Measurements from ENCODE around the gene LYRM2. TPM values are rescaled to one million over a fixed set of nuclear protein-coding genes. Genes with fewer than 3 reads are reported as not detected.
A peak's percentile ranks its signal among the peaks of the same experiment; 100 is the strongest.

The LYRM2 gene
- total and polyA plus RNA-seq, 5 donors from 2014 or later, result 21.8 to 81.4 (median 65.5) TPM

GRCh38 chr6:89604653-89605052, 33.9 kb downstream of the LYRM2 start:
- Histone ChIP-seq H3K4me1 (ENCODE audit: control insufficient read depth, insufficient read depth, low read length, poor library complexity, severe bottlenecking) (no peaks in the 10 kb centered on the region), H3K4me3 (ENCODE audit: low read depth, low read length) (no peak overlapping the region), H3K36me3 (ENCODE audit: control insufficient read depth, insufficient read depth, low read length) (no peaks in the 10 kb centered on the region), H3K27me3 (ENCODE audit: control insufficient read depth, insufficient read depth, low read length) (no peaks in the 10 kb centered on the region), H3K9me3 (ENCODE audit: control insufficient read depth in 2 of 2, low read length in 2 of 2) (no peaks in the 10 kb centered on the region), H3K27ac (ENCODE audit: insufficient read depth, low read length, poor library complexity, severe bottlenecking) (no peak overlapping the region)
- DNase-seq, result no peak
- Mint-ChIP-seq H3K36me3 (no peaks in the 10 kb centered on the region), H3K27ac (no peak overlapping the region), H3K27me3 (no peaks in the 10 kb centered on the region), H3K4me3 (no peak overlapping the region), H3K9me3 (no peaks in the 10 kb centered on the region), H3K4me1 (no peaks in the 10 kb centered on the region)
- no peak for ATAC-seq (ENCODE audit: low read depth in 2 of 2)

DNA sequence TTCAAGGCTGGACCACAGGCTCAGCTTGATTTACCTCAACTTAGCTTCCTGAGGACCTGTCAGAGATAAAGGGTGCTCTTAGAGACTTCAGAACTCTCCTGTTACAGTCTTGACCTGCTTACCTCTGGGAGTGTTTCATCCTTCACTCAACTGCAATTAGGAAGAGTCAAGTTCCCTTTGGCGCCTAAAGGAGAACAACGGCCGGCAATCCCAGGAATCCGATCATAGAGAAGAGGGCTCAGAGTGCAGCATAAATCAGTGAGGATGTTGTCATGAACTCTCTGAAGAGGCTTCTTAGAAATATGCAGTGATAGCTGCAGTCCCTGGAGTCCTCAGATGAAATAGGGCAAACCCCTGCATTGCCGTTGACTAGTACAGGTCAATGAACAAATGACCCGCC, 36.4 kb downstream of the LYRM2 start:
- Histone ChIP-seq H3K36me3 (ENCODE audit: control insufficient read depth, insufficient read depth, low read length) (no peaks in the 10 kb centered on the region), H3K27me3 (ENCODE audit: control insufficient read depth, insufficient read depth, low read length) (no peaks in the 10 kb centered on the region), H3K27ac (ENCODE audit: insufficient read depth, low read length, poor library complexity, severe bottlenecking) (no peak overlapping the region), H3K4me3 (ENCODE audit: low read depth, low read length) (no peak overlapping the region), H3K9me3 (ENCODE audit: control insufficient read depth in 2 of 2, low read length in 2 of 2) (no peaks in the 10 kb centered on the region), H3K4me1 (ENCODE audit: control insufficient read depth, insufficient read depth, low read length, poor library complexity, severe bottlenecking) (no peaks in the 10 kb centered on the region)
- peaks cover 3% of the 10 kb centered on the region for H3K36me3 Mint-ChIP-seq
- no peak for ATAC-seq (ENCODE audit: low read depth in 2 of 2)
- no peak overlapping the region for H3K4me3 Mint-ChIP-seq
- no peak for DNase-seq
- no peak overlapping the region for H3K27ac Mint-ChIP-seq
- H3K4me1 Mint-ChIP-seq, result peaks cover 0 to 6% (median 2%) of the 10 kb centered on the region in 4 donors
- H3K27me3 Mint-ChIP-seq, result no peaks in the 10 kb centered on the region
- peaks cover 0 to 4% (median 0%) of the 10 kb centered on the region in 7 donors for H3K9me3 Mint-ChIP-seq

GRCh38 chr6:89599727-89600126, 38.8 kb downstream of the LYRM2 start:
- DNase-seq (no peak), ATAC-seq (ENCODE audit: low read depth in 2 of 2) (no peak)
- peaks cover 0 to 8% (median 0%) of the 10 kb centered on the region in 7 donors for H3K9me3 Mint-ChIP-seq

GRCh38 chr6:89597988-89598387, 40.6 kb downstream of the LYRM2 start:
- Histone ChIP-seq H3K36me3 (ENCODE audit: control insufficient read depth, insufficient read depth, low read length) (no peaks in the 10 kb centered on the region), H3K4me3 (ENCODE audit: low read depth, low read length) (no peak overlapping the region), H3K4me1 (ENCODE audit: control insufficient read depth, insufficient read depth, low read length, poor library complexity, severe bottlenecking) (peaks cover 8% of the 10 kb centered on the region), H3K27me3 (ENCODE audit: control insufficient read depth, insufficient read depth, low read length) (no peaks in the 10 kb centered on the region), H3K27ac (ENCODE audit: insufficient read depth, low read length, poor library complexity, severe bottlenecking) (no peak overlapping the region), H3K9me3 (ENCODE audit: control insufficient read depth in 2 of 2, low read length in 2 of 2) (no peaks in the 10 kb centered on the region)
- H3K4me3 Mint-ChIP-seq, result no peak overlapping the region
- DNase-seq, result peak in 1 of 3 donors; percentile 39
- ATAC-seq (ENCODE audit: low read depth in 2 of 2), result no peak
- no peaks in the 10 kb centered on the region for H3K27me3 Mint-ChIP-seq
- peaks cover 8 to 23% (median 18%) of the 10 kb centered on the region in 4 donors for H3K4me1 Mint-ChIP-seq
- H3K27ac Mint-ChIP-seq, result no peak overlapping the region
- H3K36me3 Mint-ChIP-seq, result peaks cover 3% of the 10 kb centered on the region
- H3K9me3 Mint-ChIP-seq, result peaks cover 0 to 8% (median 0%) of the 10 kb centered on the region in 7 donors

More at GRCh38 chr6:89599727-89600126, 38.8 kb downstream of the LYRM2 start:
- Mint-ChIP-seq H3K27ac (peak overlapping the region in 1 of 3 donors; percentile 41), H3K4me3 (no peak overlapping the region), H3K36me3 (peaks cover 3% of the 10 kb centered on the region), H3K27me3 (no peaks in the 10 kb centered on the region), H3K4me1 (peaks cover 8 to 23% (median 18%) of the 10 kb centered on the region in 4 donors)
- no peaks in the 10 kb centered on the region for H3K9me3 ChIP-seq (ENCODE audit: control insufficient read depth in 2 of 2, low read length in 2 of 2)
- H3K36me3 ChIP-seq (ENCODE audit: control insufficient read depth, insufficient read depth, low read length), result no peaks in the 10 kb centered on the region
- no peak overlapping the region for H3K27ac ChIP-seq (ENCODE audit: insufficient read depth, low read length, poor library complexity, severe bottlenecking)
- no peak overlapping the region for H3K4me3 ChIP-seq (ENCODE audit: low read depth, low read length)
- peaks cover 8% of the 10 kb centered on the region for H3K4me1 ChIP-seq (ENCODE audit: control insufficient read depth, insufficient read depth, low read length, poor library complexity, severe bottlenecking)
- no peaks in the 10 kb centered on the region for H3K27me3 ChIP-seq (ENCODE audit: control insufficient read depth, insufficient read depth, low read length)

DNA sequence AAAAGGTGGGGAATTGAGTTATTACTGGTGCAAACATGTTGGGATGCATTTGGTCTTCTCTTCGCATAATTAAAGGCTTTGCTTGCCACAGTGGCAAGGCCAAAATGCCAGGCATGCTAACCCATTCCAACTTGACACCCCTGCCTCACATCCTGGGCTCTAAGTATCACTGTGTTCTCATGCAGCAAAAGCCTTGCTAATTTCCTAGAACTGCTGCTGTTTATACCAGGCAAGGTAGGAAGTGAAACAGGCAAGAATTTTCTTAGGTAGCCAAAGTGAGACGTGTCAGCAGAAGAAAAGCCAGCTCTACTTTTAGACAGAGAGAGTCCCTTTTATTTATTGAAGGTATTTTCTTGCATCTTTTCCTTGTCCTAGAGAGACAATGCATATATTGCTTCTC, 41.2 kb downstream of the LYRM2 start:
- no peaks in the 10 kb centered on the region for H3K36me3 ChIP-seq (ENCODE audit: control insufficient read depth, insufficient read depth, low read length)
- H3K27ac Mint-ChIP-seq, result no peak overlapping the region
- no peaks in the 10 kb centered on the region for H3K27me3 ChIP-seq (ENCODE audit: control insufficient read depth, insufficient read depth, low read length)
- peaks cover 3% of the 10 kb centered on the region for H3K36me3 Mint-ChIP-seq
- no peaks in the 10 kb centered on the region for H3K27me3 Mint-ChIP-seq
- no peaks in the 10 kb centered on the region for H3K9me3 ChIP-seq (ENCODE audit: control insufficient read depth in 2 of 2, low read length in 2 of 2)
- no peak overlapping the region for H3K4me3 Mint-ChIP-seq
- DNase-seq, result peak in 1 of 3 donors; percentile 77
- no peak for ATAC-seq (ENCODE audit: low read depth in 2 of 2)
- no peak overlapping the region for H3K27ac ChIP-seq (ENCODE audit: insufficient read depth, low read length, poor library complexity, severe bottlenecking)
- H3K4me3 ChIP-seq (ENCODE audit: low read depth, low read length), result no peak overlapping the region
- H3K4me1 ChIP-seq (ENCODE audit: control insufficient read depth, insufficient read depth, low read length, poor library complexity, severe bottlenecking), result peaks cover 8% of the 10 kb centered on the region
- H3K9me3 Mint-ChIP-seq, result peaks cover 0 to 8% (median 0%) of the 10 kb centered on the region in 7 donors
- H3K4me1 Mint-ChIP-seq, result peaks cover 8 to 23% (median 18%) of the 10 kb centered on the region in 4 donors

DNA sequence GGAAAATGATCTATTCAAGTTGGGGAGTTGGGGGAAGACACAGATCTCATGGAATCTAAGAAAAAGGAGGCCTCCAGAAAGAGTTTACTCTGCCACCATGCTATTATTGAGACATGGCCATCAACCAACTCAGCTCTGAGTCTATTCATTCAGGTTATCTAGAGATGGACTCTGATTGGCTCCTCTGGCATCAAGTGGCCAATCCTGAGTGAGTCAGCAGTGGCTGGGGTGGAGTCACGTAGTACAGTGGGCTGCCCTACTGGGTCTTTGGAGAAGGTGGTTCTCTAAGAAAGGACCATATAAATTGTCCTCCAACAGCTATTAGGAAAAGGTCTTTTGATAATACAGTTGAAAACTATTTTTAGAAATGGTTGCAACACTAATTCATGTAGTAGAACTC, 42.1 kb downstream of the LYRM2 start:
- Mint-ChIP-seq H3K27me3 (peaks cover 5% of the 10 kb centered on the region), H3K4me3 (no peak overlapping the region), H3K36me3 (peaks cover 3% of the 10 kb centered on the region), H3K4me1 (peaks cover 8 to 23% (median 18%) of the 10 kb centered on the region in 4 donors), H3K9me3 (peaks cover 0 to 8% (median 0%) of the 10 kb centered on the region in 7 donors), H3K27ac (peak overlapping the region in 2 of 3 donors; percentile 52 to 71)
- ATAC-seq (ENCODE audit: low read depth in 2 of 2), result no peak
- Histone ChIP-seq H3K27ac (ENCODE audit: insufficient read depth, low read length, poor library complexity, severe bottlenecking) (no peak overlapping the region), H3K4me1 (ENCODE audit: control insufficient read depth, insufficient read depth, low read length, poor library complexity, severe bottlenecking) (peaks cover 8% of the 10 kb centered on the region), H3K4me3 (ENCODE audit: low read depth, low read length) (no peak overlapping the region), H3K27me3 (ENCODE audit: control insufficient read depth, insufficient read depth, low read length) (no peaks in the 10 kb centered on the region), H3K36me3 (ENCODE audit: control insufficient read depth, insufficient read depth, low read length) (no peaks in the 10 kb centered on the region), H3K9me3 (ENCODE audit: control insufficient read depth in 2 of 2, low read length in 2 of 2) (no peaks in the 10 kb centered on the region)
- DNase-seq, result peak in 1 of 3 donors; percentile 11

DNA sequence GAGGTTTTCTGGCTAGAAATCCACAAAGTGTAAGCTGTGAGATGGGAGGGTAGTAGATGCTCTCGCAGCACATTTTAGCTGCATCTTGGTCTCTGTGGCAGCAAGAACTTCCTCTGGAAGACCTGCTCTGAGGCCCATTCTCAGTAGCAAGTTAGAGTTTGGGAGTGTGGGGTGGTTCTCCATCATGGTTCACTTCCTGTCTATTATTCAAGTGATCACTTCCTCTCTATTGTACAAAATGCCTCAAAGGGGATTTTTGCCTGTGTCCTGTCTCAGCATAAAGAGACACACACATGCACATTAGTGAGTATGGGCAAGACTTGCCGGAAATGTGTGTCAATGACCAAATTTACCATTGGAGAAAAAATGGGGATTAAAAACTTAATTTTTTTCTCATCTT, 42.5 kb downstream of the LYRM2 start:
- no peaks in the 10 kb centered on the region for H3K9me3 ChIP-seq (ENCODE audit: control insufficient read depth in 2 of 2, low read length in 2 of 2)
- Mint-ChIP-seq H3K4me3 (no peak overlapping the region), H3K36me3 (peaks cover 3% of the 10 kb centered on the region), H3K27me3 (peaks cover 5% of the 10 kb centered on the region), H3K9me3 (peaks cover 0 to 8% (median 0%) of the 10 kb centered on the region in 7 donors), H3K27ac (peak overlapping the region; percentile 52 to 71 (median 54)), H3K4me1 (peaks cover 8 to 23% (median 18%) of the 10 kb centered on the region in 4 donors)
- H3K27ac ChIP-seq (ENCODE audit: insufficient read depth, low read length, poor library complexity, severe bottlenecking), result peak overlapping the region; percentile 35
- H3K4me3 ChIP-seq (ENCODE audit: low read depth, low read length), result no peak overlapping the region
- H3K36me3 ChIP-seq (ENCODE audit: control insufficient read depth, insufficient read depth, low read length), result no peaks in the 10 kb centered on the region
- peak in 2 of 3 donors; percentile 8 to 80 for DNase-seq
- H3K4me1 ChIP-seq (ENCODE audit: control insufficient read depth, insufficient read depth, low read length, poor library complexity, severe bottlenecking), result peaks cover 8% of the 10 kb centered on the region
- peak; percentile 64 to 80 for ATAC-seq (ENCODE audit: low read depth in 2 of 2)
- H3K27me3 ChIP-seq (ENCODE audit: control insufficient read depth, insufficient read depth, low read length), result no peaks in the 10 kb centered on the region

GRCh38 chr6:89591745-89592144, 46.8 kb downstream of the LYRM2 start:
- peak overlapping the region in 1 of 3 donors; percentile 24 for H3K27ac Mint-ChIP-seq
- Histone ChIP-seq H3K36me3 (ENCODE audit: control insufficient read depth, insufficient read depth, low read length) (no peaks in the 10 kb centered on the region), H3K27me3 (ENCODE audit: control insufficient read depth, insufficient read depth, low read length) (no peaks in the 10 kb centered on the region), H3K4me1 (ENCODE audit: control insufficient read depth, insufficient read depth, low read length, poor library complexity, severe bottlenecking) (peaks cover 8% of the 10 kb centered on the region), H3K4me3 (ENCODE audit: low read depth, low read length) (no peak overlapping the region), H3K27ac (ENCODE audit: insufficient read depth, low read length, poor library complexity, severe bottlenecking) (no peak overlapping the region), H3K9me3 (ENCODE audit: control insufficient read depth in 2 of 2, low read length in 2 of 2) (no peaks in the 10 kb centered on the region)
- peaks cover 8 to 14% (median 12%) of the 10 kb centered on the region in 4 donors for H3K4me1 Mint-ChIP-seq
- no peak overlapping the region for H3K4me3 Mint-ChIP-seq
- no peaks in the 10 kb centered on the region for H3K36me3 Mint-ChIP-seq
- H3K27me3 Mint-ChIP-seq, result peaks cover 5% of the 10 kb centered on the region
- ATAC-seq (ENCODE audit: low read depth in 2 of 2) (no peak), DNase-seq (no peak)
- H3K9me3 Mint-ChIP-seq, result peaks cover 0 to 4% (median 0%) of the 10 kb centered on the region in 7 donors

All from CD4-positive, CD25-positive, alpha-beta regulatory T cell (primary cell).